ENCODE data around the gene SBK3.
"Not testable (repeated sequence)": the region's sequence is repeated elsewhere in the genome, so short reads cannot be mapped to it uniquely, and the experiment has no call there.

SBK3 gene, protein sequence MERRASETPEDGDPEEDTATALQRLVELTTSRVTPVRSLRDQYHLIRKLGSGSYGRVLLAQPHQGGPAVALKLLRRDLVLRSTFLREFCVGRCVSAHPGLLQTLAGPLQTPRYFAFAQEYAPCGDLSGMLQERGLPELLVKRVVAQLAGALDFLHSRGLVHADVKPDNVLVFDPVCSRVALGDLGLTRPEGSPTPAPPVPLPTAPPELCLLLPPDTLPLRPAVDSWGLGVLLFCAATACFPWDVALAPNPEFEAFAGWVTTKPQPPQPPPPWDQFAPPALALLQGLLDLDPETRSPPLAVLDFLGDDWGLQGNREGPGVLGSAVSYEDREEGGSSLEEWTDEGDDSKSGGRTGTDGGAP

DNA sequence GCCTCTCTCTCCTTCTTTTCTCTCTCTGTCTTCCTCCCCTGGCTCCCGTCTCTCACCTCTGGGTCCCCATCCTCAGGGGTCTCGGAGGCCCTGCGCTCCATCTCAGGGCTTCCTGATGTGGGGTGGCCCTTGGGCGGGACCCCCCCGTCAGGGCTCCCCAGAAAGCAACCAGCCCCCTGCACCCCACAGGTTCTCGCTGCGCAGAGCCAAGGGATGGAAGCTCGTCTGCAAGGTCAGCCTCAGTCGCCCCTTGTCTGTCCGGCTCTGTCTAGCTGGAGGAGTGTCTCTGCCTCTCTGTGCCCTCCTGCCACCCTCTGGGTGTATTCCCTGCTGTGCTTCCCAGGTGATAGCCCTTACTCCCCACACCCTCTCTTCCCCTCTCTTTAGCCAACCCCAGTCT, at the start of gene SBK3:
Gene SBK3, minus strand, starts transcription at position 101 of the 400 bp plus-strand sequence. Its CDS starts 0 bp downstream, at position 101.
- DNase-seq (ENCODE audit: low read depth) = no peak

DNA sequence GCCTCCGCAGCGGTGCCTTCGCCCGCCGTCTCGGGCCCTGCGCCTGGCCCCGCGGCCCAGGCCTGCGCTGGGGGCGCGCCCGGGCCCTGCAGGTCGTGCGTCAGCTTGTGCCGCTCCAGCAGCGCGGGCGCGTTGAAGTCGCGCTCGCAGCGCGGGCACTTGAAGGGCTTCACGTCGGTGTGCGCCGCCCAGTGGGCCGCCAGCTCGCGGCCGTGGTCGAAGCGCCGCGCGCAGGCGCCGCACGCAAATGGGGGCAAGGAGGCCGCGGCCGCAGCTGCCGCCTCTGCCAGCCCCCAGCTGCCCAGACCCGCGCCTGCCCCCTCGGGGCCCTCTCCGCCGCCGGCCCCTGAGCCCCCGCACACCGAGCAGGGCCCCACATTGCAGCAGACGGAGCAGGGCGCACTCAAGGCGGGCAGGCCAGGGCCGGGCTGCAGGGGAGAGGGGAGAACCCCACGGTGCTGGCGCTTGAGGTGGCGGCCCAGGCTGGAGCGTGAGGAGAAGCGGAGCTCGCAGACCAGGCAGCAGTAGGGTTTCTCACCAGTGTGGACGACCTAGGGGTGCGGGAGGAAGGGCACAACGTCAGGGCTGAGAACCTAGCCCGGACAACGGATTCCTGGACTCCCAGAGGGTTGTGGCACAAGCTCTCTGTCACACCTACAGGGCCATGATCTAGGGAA, 47.9 kb upstream of the SBK3 start:
- DNase-seq (ENCODE audit: low read depth) = no peak

DNA sequence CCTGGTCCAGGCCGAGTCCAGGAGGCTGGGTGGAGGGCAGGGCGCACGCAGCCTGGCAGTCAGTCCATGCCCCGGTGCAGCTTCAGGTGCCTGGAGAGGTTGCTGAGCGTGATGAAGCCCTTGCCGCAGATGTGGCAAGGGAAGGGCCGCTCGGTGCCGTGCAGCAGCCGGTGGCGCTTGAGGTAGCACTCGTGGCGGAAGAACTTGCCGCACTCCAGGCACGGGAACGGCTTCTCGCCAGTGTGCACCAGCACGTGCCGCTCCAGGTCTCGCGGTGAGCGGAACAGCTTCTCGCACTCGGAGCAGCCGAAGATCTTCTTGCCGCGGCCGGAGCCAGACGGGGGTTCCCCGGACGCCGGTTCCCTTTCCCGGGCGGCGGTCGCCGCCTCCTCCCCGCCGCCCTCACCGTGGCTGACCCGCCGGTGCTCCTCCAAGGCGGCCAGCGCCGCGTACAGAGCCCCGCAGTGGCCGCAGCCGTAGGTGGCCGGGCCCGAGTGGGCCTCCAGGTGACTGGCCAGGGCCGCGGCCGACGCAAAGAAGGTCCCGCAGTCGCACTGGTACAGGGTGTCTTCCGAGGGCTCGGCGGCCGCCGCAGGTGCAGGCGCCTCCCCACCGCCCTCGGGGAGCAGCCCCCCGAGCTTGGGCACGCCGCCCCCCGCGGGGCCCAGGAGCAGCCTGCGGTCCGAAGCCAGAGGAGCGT, 47.2 kb upstream of the SBK3 start:
- no peak for DNase-seq (ENCODE audit: low read depth)

DNA sequence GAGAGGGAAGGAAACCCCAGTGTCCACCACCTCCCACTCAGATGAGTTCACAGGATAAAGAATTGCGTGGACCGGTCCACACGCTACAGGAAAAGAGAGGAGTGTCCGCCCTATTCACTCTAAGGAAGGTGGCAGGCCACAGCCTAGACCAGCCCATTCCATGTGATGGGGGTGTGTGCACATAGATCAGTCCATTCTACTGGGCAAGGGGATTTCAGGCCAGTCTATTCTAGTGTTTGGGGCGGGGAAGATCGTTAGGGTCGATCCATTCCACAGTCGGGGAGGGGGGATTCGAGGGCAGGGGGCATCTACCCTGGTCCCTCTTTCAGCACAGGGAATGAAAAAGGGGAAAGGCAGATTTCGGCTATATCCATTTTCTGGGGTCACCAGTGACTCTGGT, 46.2 kb upstream of the SBK3 start:
- DNase-seq (ENCODE audit: low read depth) = no peak

DNA sequence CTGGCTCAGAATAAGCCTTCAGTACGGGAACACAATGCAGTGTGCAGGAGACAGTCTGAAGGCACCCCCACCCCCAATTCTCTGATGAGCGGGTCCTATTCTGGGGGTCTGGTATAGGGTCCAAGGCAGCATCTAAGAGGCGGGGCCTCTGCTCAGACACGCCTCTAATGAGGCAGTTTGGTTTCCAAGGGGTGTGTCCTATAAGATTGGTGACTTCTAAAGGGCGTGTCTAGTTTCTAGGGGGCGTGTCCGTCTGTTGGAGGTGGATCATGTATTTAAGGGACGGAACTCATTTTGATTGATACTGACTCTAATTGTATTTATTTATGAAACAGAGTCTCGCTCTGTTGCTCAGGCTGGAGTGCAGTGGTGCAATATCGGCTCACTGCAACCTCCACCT, 45.3 kb upstream of the SBK3 start:
- DNase-seq (ENCODE audit: low read depth) = no peak

DNA sequence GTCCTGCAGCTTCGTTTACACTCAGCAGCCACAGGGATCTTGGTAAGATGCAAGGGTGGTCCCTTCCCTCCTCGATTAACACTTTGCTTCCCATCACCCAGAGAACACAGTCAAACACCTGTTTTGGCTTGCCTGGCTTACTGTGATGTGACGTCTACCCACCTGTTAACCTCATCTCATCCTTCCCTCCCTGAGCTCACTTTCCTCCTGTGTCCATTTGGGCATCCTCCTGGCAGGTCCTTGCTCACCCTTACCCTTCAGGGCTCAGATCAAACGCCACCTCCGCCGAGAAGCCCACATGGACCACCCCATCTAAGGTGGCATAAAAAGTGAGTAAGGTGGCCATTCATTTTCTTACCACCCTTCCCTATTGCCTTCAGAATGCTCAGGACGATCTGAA, 44.8 kb upstream of the SBK3 start:
- DNase-seq (ENCODE audit: low read depth) = no peak

DNA sequence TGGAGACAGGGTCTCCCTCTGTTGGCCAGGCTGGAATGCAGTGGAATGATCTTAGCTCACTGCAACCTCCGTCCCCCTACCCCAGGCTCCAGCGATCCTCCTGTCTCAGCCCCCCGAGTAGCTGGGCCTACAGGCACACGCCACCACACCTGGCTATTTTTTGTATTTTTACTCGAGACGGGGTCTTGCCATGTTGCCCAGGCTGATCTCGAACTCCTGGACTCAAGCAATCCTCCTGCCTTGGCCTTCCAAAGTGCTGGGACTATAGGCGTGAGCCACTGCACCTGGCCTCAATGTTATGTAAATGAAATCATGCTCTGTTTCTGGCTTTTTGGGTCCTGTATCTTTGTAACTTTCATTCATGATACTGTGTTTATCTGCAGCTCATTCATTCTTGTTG, 43.4 kb upstream of the SBK3 start:
- DNase-seq (ENCODE audit: low read depth) = no peak

DNA sequence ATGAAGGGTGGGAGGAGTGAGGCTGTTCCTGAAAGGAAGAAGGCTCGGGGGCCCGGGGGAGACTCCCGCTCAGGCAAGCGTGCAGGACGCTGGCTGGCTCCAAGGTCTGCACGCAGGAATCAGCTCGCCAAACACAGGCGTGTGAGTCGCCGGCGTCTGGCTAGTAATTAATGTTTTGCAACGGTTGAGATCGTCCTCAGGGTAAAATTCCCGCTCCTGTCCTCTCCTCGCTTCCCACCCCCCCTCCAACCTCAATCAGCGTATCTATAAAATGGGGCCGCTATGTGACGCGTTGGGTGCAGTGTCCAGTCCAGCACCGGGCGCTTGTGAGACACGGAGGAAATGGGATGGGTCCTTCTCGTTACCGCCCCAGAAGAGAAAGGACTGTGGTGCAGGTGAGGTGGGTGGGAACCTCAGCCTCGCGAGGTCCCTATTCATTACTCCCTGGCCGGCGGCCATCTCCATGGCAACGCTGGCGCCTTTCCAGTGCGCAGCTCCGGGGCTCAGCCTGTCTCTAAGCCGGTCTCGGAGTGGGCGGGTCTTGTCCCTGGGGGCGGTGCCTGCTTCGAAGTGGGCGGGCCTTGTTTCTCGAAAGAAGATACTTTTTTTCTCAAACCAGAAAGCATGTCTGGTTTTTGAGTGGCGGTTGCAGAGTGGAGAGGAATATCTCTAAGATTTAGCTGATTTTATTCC, 41.8 kb upstream of the SBK3 start:
- DNase-seq (ENCODE audit: low read depth) = no peak

DNA sequence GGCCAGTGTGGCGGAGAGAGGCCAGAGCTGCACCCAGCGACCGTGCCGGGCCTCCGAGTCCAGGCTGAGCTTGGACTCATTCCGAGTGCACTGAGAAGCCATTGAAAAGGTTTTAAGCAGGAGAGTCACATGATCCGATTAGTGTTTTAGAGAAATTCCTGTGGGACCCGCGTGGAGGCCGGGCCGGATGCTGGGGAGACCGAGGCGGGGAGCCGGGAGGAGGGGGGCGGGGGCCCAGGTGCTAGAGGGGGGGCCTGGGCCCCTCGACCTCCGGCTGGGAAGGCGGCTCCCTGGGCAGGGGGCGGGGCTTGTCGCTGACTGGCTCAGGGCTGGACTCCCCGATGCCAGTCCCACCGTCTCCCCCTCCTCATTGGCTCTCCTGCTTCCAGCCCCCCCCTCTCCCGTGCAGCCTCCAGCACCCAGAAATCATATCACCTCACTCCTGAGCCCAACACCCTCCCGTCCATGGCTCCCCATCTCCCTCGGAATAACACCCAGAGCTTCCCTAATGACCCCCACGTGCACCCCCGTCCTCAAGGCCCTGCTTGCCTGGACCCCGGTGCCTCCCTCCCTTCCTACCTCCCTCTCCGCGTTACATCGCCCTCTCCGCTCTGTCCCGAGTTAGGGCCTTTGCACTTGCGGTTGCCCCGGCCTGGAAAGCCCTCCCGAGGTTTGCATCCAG, 40.5 kb upstream of the SBK3 start:
- DNase-seq (ENCODE audit: low read depth) = no peak

DNA sequence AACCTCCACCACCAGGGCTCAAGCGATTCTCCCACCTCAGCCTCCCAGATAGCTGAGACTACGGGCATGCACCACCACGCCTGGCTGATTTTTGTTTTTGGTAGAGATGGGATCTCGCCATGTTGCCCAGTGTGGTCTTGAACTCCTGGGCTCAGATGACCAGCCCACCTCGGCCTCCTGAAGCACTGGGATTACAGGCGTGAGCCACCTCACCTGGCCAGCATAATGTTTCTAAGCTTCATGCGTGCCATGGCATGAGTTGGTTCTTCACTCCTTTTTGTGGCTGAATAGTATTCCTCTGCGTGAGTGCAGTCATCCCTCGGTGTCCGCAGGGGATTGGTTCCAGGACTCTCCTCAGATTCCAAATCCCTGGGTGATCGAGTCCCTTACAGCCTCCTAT, 39.5 kb upstream of the SBK3 start:
- DNase-seq (ENCODE audit: low read depth) = no peak

DNA sequence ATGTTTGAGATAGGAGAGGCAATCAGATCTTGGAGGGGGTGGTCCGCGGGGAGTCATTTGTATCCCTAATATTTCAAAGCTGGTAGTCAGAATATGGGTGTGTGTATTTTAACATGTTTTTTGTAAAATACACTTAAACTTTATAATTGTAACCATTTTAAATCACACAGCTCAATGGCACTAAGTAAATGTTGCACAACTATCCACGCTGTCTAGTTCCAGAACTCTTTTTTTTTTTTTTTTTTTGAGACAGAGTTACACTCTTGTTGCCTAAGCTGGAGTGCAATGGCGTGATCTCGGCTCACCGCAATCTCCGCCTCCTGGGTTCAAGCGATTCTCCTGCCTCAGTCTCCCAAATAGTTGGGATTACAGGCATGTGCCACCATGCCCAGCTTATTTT, 38.6 kb upstream of the SBK3 start:
- DNase-seq (ENCODE audit: low read depth) = not testable (repeated sequence)

DNA sequence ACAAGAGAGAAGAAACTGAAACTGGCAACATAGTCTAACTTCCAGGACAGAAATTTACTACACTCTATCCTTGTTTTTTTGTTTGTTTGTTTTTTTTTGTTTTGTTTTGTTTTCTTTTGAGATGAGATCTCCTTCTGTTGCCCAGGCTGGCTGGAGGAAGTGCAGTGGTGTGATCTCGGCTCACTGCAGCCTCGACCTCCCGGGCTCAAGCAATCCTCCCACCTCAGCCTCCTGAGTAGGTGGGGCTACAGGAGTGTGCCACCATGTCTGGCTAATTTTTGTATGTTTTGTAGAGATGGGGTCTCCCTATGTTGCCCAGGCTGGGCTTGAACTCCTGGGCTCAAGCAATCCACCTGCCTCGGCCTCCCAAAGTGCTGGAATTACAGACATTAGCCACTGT, 36.9 kb upstream of the SBK3 start:
- DNase-seq (ENCODE audit: low read depth) = not testable (repeated sequence)

DNA sequence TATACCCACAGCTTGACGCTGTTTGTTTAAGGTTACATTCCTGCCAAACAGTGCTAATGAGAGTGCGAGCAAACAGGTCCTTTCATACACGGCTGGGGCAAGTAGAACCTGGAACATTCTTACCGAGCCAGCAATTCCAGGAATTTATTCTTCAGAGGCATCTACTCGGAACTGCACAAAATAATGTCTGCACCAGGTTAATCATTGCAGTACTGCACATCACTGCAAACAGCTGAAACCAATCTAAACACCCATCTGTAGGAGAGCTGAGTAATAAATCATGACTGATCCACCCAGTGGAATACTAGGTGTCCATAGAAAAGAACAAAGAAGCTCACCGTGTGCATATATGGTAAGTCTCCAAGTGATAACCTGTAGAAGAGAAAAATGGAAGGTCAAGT, 36.5 kb upstream of the SBK3 start:
- no peak for DNase-seq (ENCODE audit: low read depth)

DNA sequence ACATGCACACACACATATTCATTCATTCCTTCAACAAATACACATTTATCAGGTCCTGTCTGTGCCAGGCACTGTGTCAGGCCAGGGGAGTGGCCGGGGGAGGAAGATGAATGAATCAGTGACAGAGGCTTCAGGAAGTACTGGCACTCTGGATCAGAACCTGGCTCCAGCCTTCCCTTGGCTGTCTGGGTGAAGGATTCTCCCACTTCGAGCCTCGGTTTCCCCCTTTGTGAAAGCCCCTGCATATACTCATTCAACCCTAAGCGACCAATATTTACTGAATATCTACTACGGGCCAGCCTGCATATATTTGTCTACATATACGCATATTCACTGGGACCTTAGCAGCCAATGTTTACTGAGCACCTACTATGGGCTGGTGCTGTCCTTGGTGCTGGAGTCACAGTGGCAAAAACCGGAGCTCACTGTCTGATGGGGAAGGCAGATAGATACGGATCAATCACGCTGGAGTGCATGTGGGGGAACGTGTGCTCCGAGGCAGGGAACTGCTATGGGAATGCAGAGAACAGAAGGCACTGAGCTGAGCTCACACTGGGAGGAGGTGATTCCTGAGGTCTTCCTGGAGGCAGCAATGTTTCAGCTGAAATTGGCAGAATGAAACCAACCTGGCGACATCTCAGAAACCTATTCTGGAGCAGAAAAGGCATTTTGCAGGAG, 35.9 kb upstream of the SBK3 start:
- DNase-seq (ENCODE audit: low read depth) = no peak

DNA sequence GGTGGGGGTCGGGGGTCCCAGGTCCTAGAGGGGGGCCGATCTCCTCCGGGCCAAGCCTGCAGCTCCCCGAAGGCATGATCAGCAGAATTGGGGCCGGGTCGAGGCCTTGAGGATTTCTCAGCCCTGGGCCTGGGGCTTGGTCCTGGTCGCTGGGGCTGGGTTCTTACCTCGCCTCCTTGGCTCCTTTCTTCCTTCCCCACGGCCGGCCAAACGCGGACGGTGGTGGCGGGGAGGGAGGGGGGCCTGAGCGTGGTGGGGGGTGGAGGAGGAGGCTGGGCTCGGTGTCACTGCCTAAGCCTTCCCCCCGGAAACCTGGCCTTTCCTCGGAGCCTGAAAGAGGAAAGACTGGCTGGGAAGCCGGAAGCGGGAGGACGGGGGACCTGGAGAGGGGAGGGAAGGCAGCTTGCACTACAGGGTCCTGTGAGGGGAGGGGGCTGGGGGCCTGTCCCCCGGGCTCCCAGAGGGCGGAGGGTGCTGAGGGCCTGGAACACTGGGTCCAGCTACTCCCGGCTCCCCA, 35.3 kb upstream of the SBK3 start, which contains the start of gene ZNF579:
Gene ZNF579, minus strand, starts transcription at position 221 of the 517 bp plus-strand sequence. CDS start 1,209 bp downstream, outside the sequence.
- no peak for DNase-seq (ENCODE audit: low read depth)

DNA sequence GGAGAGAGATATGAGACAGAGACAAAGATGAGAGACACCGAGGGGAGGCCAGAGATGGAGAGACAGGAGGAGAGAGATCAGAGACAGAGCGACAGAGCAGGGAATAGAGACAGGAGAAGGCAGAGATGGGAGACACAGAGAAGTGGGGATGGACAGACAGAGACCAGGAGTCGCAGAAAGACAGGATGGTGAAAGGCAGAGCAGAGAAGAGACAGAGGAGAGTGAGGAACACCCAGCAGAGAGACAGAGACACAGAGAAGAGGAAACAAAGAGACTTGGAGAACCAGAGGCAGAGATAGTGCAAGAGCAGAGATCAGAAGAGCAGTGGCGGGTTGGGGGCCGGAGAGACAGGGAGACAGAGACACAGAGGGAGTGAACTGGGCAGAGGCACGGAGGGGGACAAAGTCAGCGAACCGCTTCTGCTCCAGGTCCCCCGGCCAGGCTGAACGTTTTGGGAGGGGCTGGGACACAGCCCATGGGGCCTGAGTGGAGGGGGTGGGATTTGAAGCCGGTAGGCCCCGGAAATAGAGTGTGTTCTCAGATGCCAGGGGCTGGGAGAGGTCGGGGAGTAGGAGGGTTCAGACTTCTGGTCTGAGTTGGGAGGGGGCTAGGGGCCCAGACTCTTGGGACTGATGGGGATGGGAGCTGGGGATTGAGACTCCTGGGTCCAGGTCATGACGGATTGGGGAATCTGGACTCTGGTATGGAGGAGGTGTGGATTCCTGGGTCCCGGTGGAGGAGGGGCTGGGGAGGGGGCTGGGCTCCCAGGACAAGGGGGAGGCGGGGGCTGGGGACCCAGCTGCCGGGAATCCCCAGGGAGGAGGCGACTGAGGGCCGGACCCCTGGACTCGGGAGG, 34.7 kb upstream of the SBK3 start:
- DNase-seq (ENCODE audit: low read depth) = no peak

DNA sequence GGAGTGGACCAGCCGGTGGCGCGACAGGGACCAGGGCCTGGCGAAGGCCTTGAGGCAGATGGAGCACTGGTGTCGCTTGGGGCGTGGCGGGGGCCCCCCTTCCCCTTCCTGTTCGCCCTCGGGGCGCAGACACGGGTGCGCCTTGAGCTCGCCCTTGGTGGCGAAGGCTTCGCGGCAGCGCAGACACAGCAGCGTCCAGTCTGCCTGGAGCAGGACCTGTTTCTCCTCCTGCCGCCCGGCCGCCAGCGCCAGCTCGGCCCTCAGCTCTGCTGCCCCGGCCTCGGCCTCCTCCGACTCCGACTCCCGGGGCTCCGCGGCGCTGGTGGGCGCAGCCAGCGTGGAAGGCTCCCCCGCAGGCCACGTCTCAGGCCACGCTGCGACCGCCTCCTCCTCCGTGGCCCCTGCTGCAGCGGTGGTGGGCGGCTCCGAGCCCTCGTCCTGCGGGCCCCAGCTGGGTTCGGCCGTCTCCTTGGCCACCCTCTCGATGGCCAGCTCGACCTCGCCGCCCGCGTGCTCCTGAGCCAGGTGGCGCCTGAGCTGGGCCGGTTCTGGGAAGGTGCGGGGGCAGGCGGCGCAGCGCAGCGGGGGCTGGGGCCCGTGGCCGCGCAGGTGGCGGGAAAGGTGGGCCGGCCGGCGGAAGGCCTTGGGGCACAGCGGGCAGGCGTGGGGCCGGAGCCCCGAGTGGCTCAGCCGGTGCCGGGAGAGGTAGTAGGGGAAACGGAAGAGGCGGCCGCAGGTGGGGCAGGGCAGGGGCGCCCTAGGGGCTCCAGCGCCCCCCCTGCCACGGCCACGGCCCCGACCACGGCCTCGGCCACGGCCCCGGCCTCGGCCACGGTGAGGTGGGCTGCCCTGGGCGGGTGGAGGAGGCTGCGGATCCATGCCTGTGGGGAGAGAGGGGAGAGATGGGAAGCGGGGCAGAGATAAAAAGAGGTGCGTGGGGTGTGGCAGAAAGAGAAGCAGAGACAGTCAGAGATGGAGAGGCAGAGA, 33.7 kb upstream of the SBK3 start:
- no peak for DNase-seq (ENCODE audit: low read depth)

DNA sequence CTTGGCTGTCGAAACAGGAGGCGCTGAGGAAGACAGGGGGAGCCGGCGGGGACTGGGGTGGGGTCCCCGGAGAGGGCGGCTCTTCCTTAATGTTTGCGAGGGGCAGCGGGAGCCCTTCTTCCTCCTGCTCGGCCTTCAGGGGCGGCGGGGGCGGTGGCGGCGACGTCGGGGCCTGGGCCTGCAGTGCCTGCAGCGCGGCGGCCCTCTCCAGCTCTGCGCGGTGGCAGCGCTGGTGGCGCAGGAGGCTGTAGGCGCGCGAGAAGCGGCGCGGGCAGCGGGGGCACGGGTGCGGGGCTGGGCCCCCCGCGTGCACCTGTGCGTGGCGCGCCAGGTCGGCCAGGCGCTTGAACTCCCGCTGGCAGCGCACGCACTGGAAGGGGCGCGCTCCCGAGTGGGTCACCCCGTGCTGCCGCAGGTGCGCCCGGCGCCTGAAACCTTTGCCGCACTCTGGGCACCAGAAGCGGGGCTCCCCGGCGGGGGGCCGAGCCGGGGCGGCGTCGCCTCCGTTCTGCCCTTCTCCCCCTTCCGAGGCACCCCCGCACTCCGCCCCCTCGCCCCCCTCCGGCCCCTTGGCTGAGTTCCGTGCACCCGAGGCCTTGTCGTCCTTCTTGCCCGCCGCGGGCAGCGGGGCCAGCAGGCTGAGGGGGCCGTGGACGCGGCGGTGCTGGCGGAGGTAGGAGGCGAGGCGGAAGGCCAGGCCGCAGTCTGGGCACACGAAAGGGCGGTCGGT, 32.9 kb upstream of the SBK3 start:
- no peak for DNase-seq (ENCODE audit: low read depth)

Data from GM04503 (cell line).